IMR-90 (cell line): ENCODE results near the gene SLIT3. TPM values are rescaled to one million over a fixed set of nuclear protein-coding genes. Genes with fewer than 3 reads are reported as not detected.

Source experiments
- ATAC-seq: fragments of 200-7000 bp; cut with Tn5 transposase; 2 replicates; pipeline ENCODE4 v1.9.1; 2020; ENCODE audit warnings: low read depth, mild to moderate bottlenecking, moderate library complexity
- BruUV-seq: library from RNA; stranded (reverse); fragments of 400-500 nt; replicated peaks from 2 replicates; lab custom pipeline; 2021; lab: Mats Ljungman, UMichigan
- CTCF ChIA-PET: fragments of 300-600 bp; formaldehyde crosslinking; extraction: SDS; loops from one replicate; lab custom pipeline; 2021; ENCODE audit warnings: antibody characterized with exemption; lab: Yijun Ruan, JAX
- POLR2A ChIA-PET: fragments of 300-600 bp; sonication (Branson Sonifier 250); formaldehyde crosslinking; loops from one replicate; lab custom pipeline; 2022; ENCODE audit warnings: antibody characterized with exemption; ENCODE audit not compliant: unreplicated experiment; lab: Charles Lee
- DNase-seq: peaks from one replicate; pipeline ENCODE4 v3.0.0; 2013
- H2AFZ ChIP-seq: replicated peaks from 2 replicates; pipeline ENCODE3; 2013; ENCODE audit warnings: low read length, mild to moderate bottlenecking; ENCODE audit not compliant: poor library complexity
- H2AK5ac ChIP-seq: 2 replicates; pipeline ENCODE4 v1.6.1; 2013; ENCODE audit warnings: low read depth, low read length, inconsistent platforms
- H2AK9ac ChIP-seq: replicated peaks from 2 replicates; pipeline ENCODE3; 2013; ENCODE audit warnings: mild to moderate bottlenecking, low read depth, low read length, moderate library complexity; ENCODE audit not compliant: poor library complexity
- H2BK120ac ChIP-seq: 2 replicates; pipeline ENCODE4 v1.6.1; 2013; ENCODE audit warnings: low read depth, low read length, inconsistent platforms
- H2BK15ac ChIP-seq: 3 replicates; pipeline ENCODE4 v1.6.1; 2013; ENCODE audit warnings: low read depth, low read length, inconsistent platforms
- H2BK20ac ChIP-seq: 2 replicates; pipeline ENCODE4 v1.6.1; 2013; ENCODE audit warnings: low read depth, mild to moderate bottlenecking, inconsistent platforms, low read length, moderate library complexity
- H2BK5ac ChIP-seq: 2 replicates; pipeline ENCODE4 v1.6.1; 2013; ENCODE audit warnings: mild to moderate bottlenecking, low read depth, low read length, inconsistent platforms; ENCODE audit not compliant: poor library complexity, severe bottlenecking
- H3K14ac ChIP-seq: replicated peaks from 2 replicates; pipeline ENCODE4 v1.6.1; 2013; ENCODE audit warnings: low read depth, low read length, inconsistent platforms
- H3K18ac ChIP-seq: 2 replicates; pipeline ENCODE4 v1.6.1; 2013; ENCODE audit warnings: low read depth, low read length, control low read depth
- H3K23ac ChIP-seq: 2 replicates; pipeline ENCODE4 v1.6.1; 2013; ENCODE audit warnings: low read depth, low read length, inconsistent platforms
- H3K27ac ChIP-seq: 2 replicates; pipeline ENCODE4 v1.5.1; 2013; ENCODE audit warnings: mild to moderate bottlenecking, control low read depth, low read length; ENCODE audit not compliant: insufficient read depth
- H3K27me3 ChIP-seq: 2 replicates; pipeline ENCODE4 v1.6.1; 2013; ENCODE audit warnings: low read length; ENCODE audit not compliant: control insufficient read depth, insufficient read depth
- H3K36me3 ChIP-seq: 2 replicates; pipeline ENCODE4 v1.6.1; 2013; ENCODE audit warnings: low read length, mixed read lengths; ENCODE audit not compliant: control insufficient read depth, insufficient read depth
- H3K4ac ChIP-seq: 2 replicates; pipeline ENCODE4 v1.6.1; 2013; ENCODE audit warnings: low read depth, low read length, inconsistent platforms
- H3K4me1 ChIP-seq: 2 replicates; pipeline ENCODE4 v1.6.1; 2013; ENCODE audit warnings: low read length, mixed read lengths; ENCODE audit not compliant: control insufficient read depth, insufficient read depth
- H3K4me2 ChIP-seq: 2 replicates; pipeline ENCODE4 v1.6.1; 2013; ENCODE audit warnings: low read depth, mild to moderate bottlenecking, control low read depth, low read length, moderate library complexity
- H3K4me3 ChIP-seq: 2 replicates; pipeline ENCODE4 v1.5.1; 2013; ENCODE audit warnings: low read depth, mild to moderate bottlenecking, control low read depth, low read length, moderate library complexity; ENCODE audit not compliant: insufficient read depth
- H3K56ac ChIP-seq: 2 replicates; pipeline ENCODE4 v1.6.1; 2013; ENCODE audit warnings: low read length, inconsistent platforms; ENCODE audit not compliant: insufficient read depth; ENCODE audit errors: extremely low read depth
- H3K79me1 ChIP-seq, 2 experiments: 2 replicates each; pipeline ENCODE4 v1.6.1; 2013; ENCODE audit warnings: low read length in 2 of 2, inconsistent platforms in 1 of 2, low read depth in 1 of 2
- H3K9ac ChIP-seq: 2 replicates; pipeline ENCODE4 v1.6.1; 2013; ENCODE audit warnings: low read depth, low read length, control low read depth
- H3K9me1 ChIP-seq: 2 replicates; pipeline ENCODE4 v1.6.1; 2013; ENCODE audit warnings: low read length, inconsistent platforms; ENCODE audit not compliant: insufficient read depth
- H3K9me3 ChIP-seq: 2 replicates; pipeline ENCODE4 v1.6.1; 2013; ENCODE audit warnings: low read length; ENCODE audit not compliant: control insufficient read depth, insufficient read depth
- H4K20me1 ChIP-seq: 2 replicates; pipeline ENCODE4 v1.6.1; 2013; ENCODE audit warnings: low read length, inconsistent platforms; ENCODE audit not compliant: insufficient read depth
- H4K5ac ChIP-seq: 2 replicates; pipeline ENCODE4 v1.6.1; 2013; ENCODE audit warnings: mild to moderate bottlenecking, low read depth, low read length, control low read depth
- H4K8ac ChIP-seq, 2 experiments: 2 replicates each; pipeline ENCODE4 v1.6.1; 2013; ENCODE audit warnings: low read depth in 2 of 2, low read length in 2 of 2, control low read depth in 1 of 2, inconsistent platforms in 1 of 2
- H4K91ac ChIP-seq: 2 replicates; pipeline ENCODE4 v1.6.1; 2013; ENCODE audit warnings: low read depth, low read length, inconsistent platforms; ENCODE audit not compliant: insufficient read depth
- MAZ ChIP-seq: IDR thresholded peaks from 2 replicates; pipeline ENCODE4 v1.6.1; 2012; ENCODE audit warnings: low read depth, mild to moderate bottlenecking, low read length, improper control_type of control experiment, moderate library complexity, borderline replicate concordance
- RCOR1 ChIP-seq: IDR thresholded peaks from 2 replicates; pipeline ENCODE4 v1.6.1; 2012; ENCODE audit warnings: mild to moderate bottlenecking, low read length, improper control_type of control experiment; ENCODE audit not compliant: insufficient replicate concordance
- SMC3 ChIP-seq: fragments of 150-350 bp; IDR thresholded peaks from 2 replicates; pipeline ENCODE4 v1.6.1; 2016; ENCODE audit warnings: low read depth, mild to moderate bottlenecking, antibody characterized with exemption, low read length, moderate library complexity
- USF2 ChIP-seq: fragments of 150-350 bp; IDR thresholded peaks from 2 replicates; pipeline ENCODE4 v1.6.1; 2017; ENCODE audit warnings: mild to moderate bottlenecking, antibody characterized with exemption, low read length, low read depth
- WGBS, 2 experiments: methylation state at CpG; one replicate each; pipeline versions ENCODE4 v1.1.5 to v1.1.7; 2013; ENCODE audit warnings: missing lambda C conversion rate in 2 of 2; ENCODE audit not compliant: insufficient read length in 1 of 2; ENCODE audit errors: extremely low coverage in 2 of 2; 5-methylcytosine and 5-hydroxymethylcytosine counted together
- dilution Hi-C: fragments of 300-500 bp; cut with HindIII; formaldehyde crosslinking; loops from one replicate; pipeline ENCODE4 v1.14.3; 2018; ENCODE audit warnings: low sequenced_read_pairs; ENCODE audit not compliant: unreplicated experiment
- in situ Hi-C: fragments of 300-500 bp; cut with MboI; formaldehyde crosslinking; loops from 3 replicates; pipeline ENCODE4 v1.14.3; 2019; ENCODE audit warnings: low sequenced_read_pairs, inconsistent platforms, mixed read lengths
- intact Hi-C: fragments of 100-400 bp; cut with micrococcal nuclease; formaldehyde crosslinking; loops from 2 replicates; pipeline ENCODE4 v1.10.0; 2022
- polyA plus RNA-seq, 3 experiments: library from polyadenylated mRNA; depleted of rRNA; stranded (reverse); fragments of >200 nt; gene quantifications; 2 replicates each; pipeline ENCODE4 v1.2.3, GENCODE V29; 2012; ENCODE audit warnings: low replicate concordance in 1 of 3
- total RNA-seq: library from RNA; depleted of rRNA; stranded (reverse); fragments of >200 nt; gene quantifications from 2 replicates; pipeline ENCODE4 v1.2.3, GENCODE V29; 2012

The SLIT3 gene
- total and polyA plus RNA-seq, 2 of the 4 experiments (the other 2 are of a cell fraction) = 0.18 to 0.50 TPM

- Histone ChIP-seq H3K23ac (no peak overlapping the region), H3K4me3 (no peak overlapping the region), H3K18ac (no peak overlapping the region), H3K56ac (no peak overlapping the region), H3K36me3 (no peaks in the 10 kb centered on the region), H2AK5ac (no peak overlapping the region), H3K4ac (no peak overlapping the region), H3K9me1 (no peaks in the 10 kb centered on the region), H3K27me3 (no peaks in the 10 kb centered on the region), H3K4me1 (no peaks in the 10 kb centered on the region), H4K5ac (no peak overlapping the region), H4K91ac (no peak overlapping the region), H2BK5ac (no peak overlapping the region), H2BK20ac (no peak overlapping the region), H2BK120ac (no peak overlapping the region), H3K9me3 (no peaks in the 10 kb centered on the region), H3K79me1 (no peaks in the 10 kb centered on the region), H3K4me2 (no peak overlapping the region), H2AFZ (no peak overlapping the region), H4K8ac (no peak overlapping the region), H2AK9ac (no peak overlapping the region), H2BK15ac (no peak overlapping the region), H3K14ac (no peak overlapping the region), H3K9ac (no peak overlapping the region), H3K27ac (no peak overlapping the region), H4K20me1 (no peaks in the 10 kb centered on the region)
- TF ChIP-seq RCOR1 (no peak), SMC3 (no peak), USF2 (no peak), MAZ (no peak)
- in situ Hi-C loops (no loop called here), dilution Hi-C loops (no loop called here), intact Hi-C loops (no loop called here)
- no TSS peak for BruUV-seq
- ATAC-seq (no peak), DNase-seq (no peak)
- no CpG with 5 or more reads among the region's 8 CpGs for WGBS, 2 experiments
- CTCF ChIA-PET = no interaction called here
- POLR2A ChIA-PET = no interaction called here
These were observed 530.9 kb downstream of the SLIT3 start for GRCh38 chr5:168770036-168770498.
